Subcutaneous adipose tissue (tissue), 4 donors: ENCODE data around the gene COMMD4. TPM values are rescaled to one million over a fixed set of nuclear protein-coding genes. Genes with fewer than 3 reads are reported as not detected.

ENCODE experiments used
- total RNA-seq, 4 donors: library from RNA; depleted of rRNA; stranded (reverse); fragments of >200 nt; gene quantifications; one replicate each; pipeline ENCODE4 v1.1.0, GENCODE V29; 2016
- TF ChIP-seq, protein P1 (sequence below): fragments of 450-650 bp; IDR thresholded peaks from one replicate; pipeline ENCODE4 v1.5.1; 2016; ENCODE audit warnings: low read depth, mild to moderate bottlenecking, control low read depth, antibody characterized with exemption, moderate library complexity

COMMD4 gene
- total RNA-seq, 4 donors from 2014 or later, result 26.9 to 48.9 (median 44.0) TPM

- TF ChIP-seq, protein P1, sequence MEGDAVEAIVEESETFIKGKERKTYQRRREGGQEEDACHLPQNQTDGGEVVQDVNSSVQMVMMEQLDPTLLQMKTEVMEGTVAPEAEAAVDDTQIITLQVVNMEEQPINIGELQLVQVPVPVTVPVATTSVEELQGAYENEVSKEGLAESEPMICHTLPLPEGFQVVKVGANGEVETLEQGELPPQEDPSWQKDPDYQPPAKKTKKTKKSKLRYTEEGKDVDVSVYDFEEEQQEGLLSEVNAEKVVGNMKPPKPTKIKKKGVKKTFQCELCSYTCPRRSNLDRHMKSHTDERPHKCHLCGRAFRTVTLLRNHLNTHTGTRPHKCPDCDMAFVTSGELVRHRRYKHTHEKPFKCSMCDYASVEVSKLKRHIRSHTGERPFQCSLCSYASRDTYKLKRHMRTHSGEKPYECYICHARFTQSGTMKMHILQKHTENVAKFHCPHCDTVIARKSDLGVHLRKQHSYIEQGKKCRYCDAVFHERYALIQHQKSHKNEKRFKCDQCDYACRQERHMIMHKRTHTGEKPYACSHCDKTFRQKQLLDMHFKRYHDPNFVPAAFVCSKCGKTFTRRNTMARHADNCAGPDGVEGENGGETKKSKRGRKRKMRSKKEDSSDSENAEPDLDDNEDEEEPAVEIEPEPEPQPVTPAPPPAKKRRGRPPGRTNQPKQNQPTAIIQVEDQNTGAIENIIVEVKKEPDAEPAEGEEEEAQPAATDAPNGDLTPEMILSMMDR, result no peak
Measured at GRCh38 chr15:75335313-75335704, 554 bp upstream of the COMMD4 start.

DNA sequence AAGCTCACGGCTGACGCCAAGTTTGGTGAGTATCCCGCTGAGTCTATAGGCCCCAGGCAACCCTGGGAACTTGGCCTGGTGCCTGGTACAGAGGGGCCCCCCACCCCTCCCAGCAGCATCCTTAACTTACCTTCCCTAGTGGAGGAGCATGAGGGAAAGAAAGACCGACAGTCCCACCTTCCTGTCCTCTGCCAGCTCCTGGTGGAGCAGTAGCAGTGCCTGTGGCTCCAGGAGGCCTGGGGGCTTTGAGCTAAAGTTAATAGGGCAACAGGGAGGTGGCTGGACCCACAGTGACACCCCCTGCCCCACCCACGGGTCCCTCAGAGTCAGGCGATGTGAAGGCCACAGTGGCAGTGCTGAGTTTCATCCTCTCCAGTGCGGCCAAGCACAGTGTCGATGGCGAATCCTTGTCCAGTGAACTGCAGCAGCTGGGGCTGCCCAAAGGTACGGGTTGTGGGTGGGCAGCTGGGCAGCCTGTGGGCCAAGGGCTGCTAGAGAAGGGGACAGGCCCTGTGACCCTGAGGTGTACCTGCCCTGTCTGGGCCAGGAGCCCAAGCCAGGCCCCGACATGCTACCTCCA lies 2.9 kb downstream of the COMMD4 start:
- TF ChIP-seq, protein P1, result no peak

DNA sequence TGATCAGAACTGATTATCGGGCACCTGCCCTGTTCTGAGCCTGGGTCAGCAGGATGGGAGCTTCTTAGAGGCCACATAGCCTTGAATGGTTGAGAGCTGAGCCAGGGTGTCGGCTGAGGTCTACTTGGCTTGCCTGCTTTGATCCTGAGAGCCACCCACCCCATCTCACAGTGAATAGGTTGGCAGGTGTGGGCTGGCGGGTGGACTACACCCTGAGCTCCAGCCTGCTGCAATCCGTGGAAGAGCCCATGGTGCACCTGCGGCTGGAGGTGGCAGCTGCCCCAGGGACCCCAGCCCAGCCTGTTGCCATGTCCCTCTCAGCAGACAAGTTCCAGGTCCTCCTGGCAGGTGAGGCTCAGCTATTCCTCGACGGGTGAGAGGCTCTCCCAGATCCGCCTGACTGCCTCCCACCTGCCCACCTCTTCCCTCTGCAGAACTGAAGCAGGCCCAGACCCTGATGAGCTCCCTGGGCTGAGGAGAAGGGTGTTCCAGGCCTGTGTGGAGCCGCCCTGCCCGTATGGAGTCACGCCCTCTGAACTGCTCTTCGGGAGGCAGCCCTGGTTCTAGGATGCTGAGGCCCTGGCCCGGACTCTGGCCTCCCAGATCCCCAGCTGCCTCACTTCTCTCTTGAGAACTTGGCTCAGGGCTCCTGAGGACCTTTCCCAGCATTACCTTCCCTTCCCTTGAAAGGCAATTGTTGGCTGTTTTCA lies 3.8 kb downstream of the COMMD4 start:
- TF ChIP-seq, protein P1, result no peak

- TF ChIP-seq, protein P1, result no peak
Measured at GRCh38 chr15:75342221-75342620, 6.4 kb downstream of the COMMD4 start.

- TF ChIP-seq, protein P1, result no peak
Measured at GRCh38 chr15:75346796-75347221, 10.9 kb downstream of the COMMD4 start, which contains the start of gene NEIL1. Gene NEIL1, plus strand, starts transcription at chr15:75347039. Its CDS starts 1,867 bp downstream, at chr15:75348906.

GRCh38 chr15:75347222-75348033 lies 11.6 kb downstream of the COMMD4 start:
- TF ChIP-seq, protein P1, result no peak

DNA sequence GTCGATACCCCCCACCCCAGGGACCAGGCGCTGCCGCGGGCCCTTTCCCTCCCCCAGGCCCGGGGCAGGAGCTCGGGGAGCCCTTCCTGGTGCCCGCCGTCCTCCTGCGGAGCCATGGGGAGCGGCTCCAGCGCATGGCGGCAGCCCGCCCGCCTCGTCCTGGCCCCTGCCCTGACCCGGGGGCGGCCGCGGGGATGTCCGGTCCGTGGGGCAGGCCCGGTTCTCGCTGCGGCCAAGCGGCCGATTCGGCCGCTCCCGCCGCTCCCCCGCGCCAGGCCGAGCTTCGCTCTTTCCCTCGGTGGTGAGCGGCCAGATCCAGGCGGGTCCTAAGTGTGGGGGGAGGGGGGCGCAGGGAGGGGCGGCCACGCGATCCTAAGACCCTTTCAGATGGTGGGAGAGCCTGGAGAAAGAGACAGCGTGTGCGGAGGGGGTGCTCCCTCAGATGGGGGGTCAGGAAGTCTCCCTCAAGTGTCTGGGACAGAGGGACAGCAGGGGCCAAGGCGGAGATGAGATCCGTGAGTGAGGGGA lies 12.2 kb downstream of the COMMD4 start:
- TF ChIP-seq, protein P1, result no peak
